HG03565 (cell line): ENCODE measurements around the gene JMJD7.

Source experiments
- ATAC-seq: cut with Tn5 transposase; IDR thresholded peaks from one replicate; pipeline ENCODE4 v1.9.1; 2021; ENCODE audit warnings: mild to moderate bottlenecking, moderate library complexity; ENCODE audit not compliant: unreplicated experiment

Gene JMJD7

GRCh38 chr15:41827880-41828806, at the start of gene JMJD7:
JMJD7 (plus strand) TSS chr15:41828092; CDS start chr15:41828125, 33 bp downstream.
- ATAC-seq: peak; percentile 50

- ATAC-seq: no peak
These were observed 49.4 kb upstream of the JMJD7 start for GRCh38 chr15:41778521-41778920.

GRCh38 chr15:41779662-41780157, 48.2 kb upstream of the JMJD7 start:
- ATAC-seq: no peak

- ATAC-seq: no peak
These were observed 47.6 kb upstream of the JMJD7 start for GRCh38 chr15:41780266-41780665.

- no peak for ATAC-seq
These were observed 47.2 kb upstream of the JMJD7 start for GRCh38 chr15:41780727-41781126.

GRCh38 chr15:41782371-41783282, 45.3 kb upstream of the JMJD7 start:
- ATAC-seq: no peak

- no peak for ATAC-seq
These were observed 44.6 kb upstream of the JMJD7 start for GRCh38 chr15:41783296-41783695.

- ATAC-seq: no peak
These were observed 39.6 kb upstream of the JMJD7 start for GRCh38 chr15:41788262-41788661.

- no peak for ATAC-seq
These were observed 38.7 kb upstream of the JMJD7 start for GRCh38 chr15:41789236-41789635.

- ATAC-seq: no peak
These were observed 38.2 kb upstream of the JMJD7 start for GRCh38 chr15:41789662-41790061.

- ATAC-seq: no peak
These were observed 37.7 kb upstream of the JMJD7 start for GRCh38 chr15:41790169-41790568.

GRCh38 chr15:41790756-41791546, 36.9 kb upstream of the JMJD7 start:
- no peak for ATAC-seq

GRCh38 chr15:41791547-41791937, 36.4 kb upstream of the JMJD7 start:
- ATAC-seq: no peak

GRCh38 chr15:41792000-41792637, 35.8 kb upstream of the JMJD7 start:
- no peak for ATAC-seq

GRCh38 chr15:41794081-41794480, 33.8 kb upstream of the JMJD7 start:
- no peak for ATAC-seq

- no peak for ATAC-seq
These were observed 31.7 kb upstream of the JMJD7 start for GRCh38 chr15:41795996-41796856.

- no peak for ATAC-seq
These were observed 30.5 kb upstream of the JMJD7 start for GRCh38 chr15:41797201-41797944.
